GM18873 (cell line): ENCODE data around the gene DNAJC24.

Experiments used
- ATAC-seq: cut with Tn5 transposase; IDR thresholded peaks from one replicate; pipeline ENCODE4 v1.9.1; 2021; ENCODE audit warnings: mild to moderate bottlenecking, moderate library complexity, moderate number of reproducible peaks; ENCODE audit not compliant: unreplicated experiment, low FRiP score

Gene DNAJC24

GRCh38 chr11:31479066-31479465, 109.4 kb downstream of the DNAJC24 start:
- ATAC-seq: no peak

DNA sequence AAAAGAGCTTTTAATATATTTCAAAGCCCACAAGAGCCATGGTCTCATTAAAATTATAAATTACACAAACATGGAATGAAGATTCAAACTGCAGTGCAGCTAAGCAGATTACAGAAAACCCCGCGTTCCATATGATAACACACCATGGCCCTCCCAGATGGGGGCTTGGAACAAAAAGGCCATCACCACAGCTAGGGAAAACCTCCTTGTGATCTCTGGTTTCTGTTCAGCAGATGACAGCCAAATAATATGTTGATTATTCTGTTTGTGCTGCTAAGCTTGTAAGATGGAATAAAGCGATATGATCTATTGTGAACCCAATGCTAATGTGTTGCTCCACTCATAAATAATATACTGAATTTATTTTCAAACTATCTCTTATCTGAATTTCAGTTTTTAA, 111.3 kb downstream of the DNAJC24 start:
- ATAC-seq: no peak
